ENCODE measurements around the gene SNHG17.
A peak's percentile ranks its signal among the peaks of the same experiment; 100 is the strongest.

SNHG17 gene

DNA sequence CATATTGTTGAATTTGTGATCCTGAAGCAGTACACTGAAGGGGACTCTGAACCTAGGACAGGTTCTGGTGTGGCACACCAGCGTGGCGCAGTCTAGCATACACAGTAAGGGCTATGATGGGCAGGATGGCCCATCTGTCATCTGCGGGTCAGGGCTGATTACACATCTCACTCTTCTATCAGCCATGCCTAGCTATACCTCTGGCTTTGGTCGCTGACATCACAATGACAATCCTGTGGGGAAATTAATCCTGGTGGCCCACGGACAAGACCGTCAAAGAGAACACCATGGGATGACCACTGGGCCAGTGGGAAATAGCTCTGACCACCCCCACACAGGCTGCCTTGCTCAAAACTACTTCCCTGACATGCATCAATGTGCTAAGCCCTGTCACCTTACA, 2.8 kb downstream of the SNHG17 start:
- H3K4me2 ChIP-seq = peak overlapping the region; percentile 96
- peak overlapping the region; percentile 29 for H3K4me3 ChIP-seq

GRCh38 chr20:38430679-38431325, 4.3 kb downstream of the SNHG17 start:
- no peak overlapping the region for H3K27ac ChIP-seq
- no peaks in the 10 kb centered on the region for H3K27me3 ChIP-seq
- no peak overlapping the region for H3K9ac ChIP-seq
- H4K20me1 ChIP-seq = peaks cover 88% of the 10 kb centered on the region
- H3K4me3 ChIP-seq = 0 out of 2 replicates have a peak overlapping the region, but pooled peaks have one; percentile 29
- H3K4me2 ChIP-seq = peak overlapping the region; percentile 96
- H3K9me3 ChIP-seq = peaks cover 16% of the 10 kb centered on the region; the same call in 1 of the 2 replicates
- no peak for TF ChIP-seq Cebpa-rat (IDR thresholded peaks at IDR 0.05)
- peaks cover 83% of the 10 kb centered on the region for H3K36me3 ChIP-seq
- H3K4me1 ChIP-seq = peaks cover 37% of the 10 kb centered on the region

More for the DNA sequence above, 2.8 kb downstream of the SNHG17 start:
- Histone ChIP-seq H3K4me1 (peaks cover 37% of the 10 kb centered on the region), H3K27ac (no peak overlapping the region), H3K36me3 (peaks cover 68% of the 10 kb centered on the region), H3K27me3 (no peaks in the 10 kb centered on the region), H3K9me3 (peaks cover 16% of the 10 kb centered on the region; the same call in 1 of the 2 replicates), H4K20me1 (peaks cover 73% of the 10 kb centered on the region), H3K9ac (0 out of 2 replicates have a peak overlapping the region, but pooled peaks have one; percentile 15)
- no peak for TF ChIP-seq Cebpa-rat (IDR thresholded peaks at IDR 0.05)

DNA sequence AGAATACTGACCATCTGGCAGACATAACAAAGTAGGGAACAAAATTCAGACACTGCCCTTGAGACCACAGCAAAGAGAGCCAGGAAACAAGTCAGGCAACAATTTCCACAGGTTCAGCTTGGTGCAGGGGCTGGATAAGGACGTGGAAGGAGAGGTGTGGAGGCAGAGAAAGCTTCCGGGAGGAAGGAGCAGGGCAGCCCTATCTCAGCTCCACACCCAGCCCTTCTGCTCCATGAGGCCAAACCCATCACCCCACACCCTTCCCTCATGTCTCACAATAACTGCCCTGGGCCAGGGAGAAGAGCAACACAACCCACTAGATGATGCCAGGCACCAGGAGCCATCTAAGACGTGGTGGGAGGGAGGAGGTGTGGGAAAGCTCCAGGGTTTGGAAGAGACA, 5.8 kb downstream of the SNHG17 start:
- peaks cover 98% of the 10 kb centered on the region for H3K36me3 ChIP-seq
- no peaks in the 10 kb centered on the region; the same call in 1 of the 2 replicates for H3K27me3 ChIP-seq
- peaks cover 100% of the 10 kb centered on the region for H4K20me1 ChIP-seq
- no peak overlapping the region for H3K9ac ChIP-seq
- H3K4me2 ChIP-seq = no peak overlapping the region
- H3K4me3 ChIP-seq = no peak overlapping the region
- peaks cover 49% of the 10 kb centered on the region for H3K4me1 ChIP-seq
- no peak for TF ChIP-seq Cebpa-rat (IDR thresholded peaks at IDR 0.05)
- no peak overlapping the region for H3K27ac ChIP-seq
- H3K9me3 ChIP-seq = peaks cover 16% of the 10 kb centered on the region; the same call in 1 of the 2 replicates

- peaks cover 16% of the 10 kb centered on the region; the same call in 1 of the 2 replicates for H3K9me3 ChIP-seq
- H3K9ac ChIP-seq = no peak overlapping the region
- peaks cover 100% of the 10 kb centered on the region for H4K20me1 ChIP-seq
- H3K4me1 ChIP-seq = peaks cover 50% of the 10 kb centered on the region
- no peak overlapping the region for H3K4me3 ChIP-seq
- H3K4me2 ChIP-seq = no peak overlapping the region
- peaks cover 100% of the 10 kb centered on the region for H3K36me3 ChIP-seq
- TF ChIP-seq Cebpa-rat (IDR thresholded peaks at IDR 0.05) = no peak
- no peaks in the 10 kb centered on the region; the same call in 1 of the 2 replicates for H3K27me3 ChIP-seq
- no peak overlapping the region for H3K27ac ChIP-seq
Observed at GRCh38 chr20:38428800-38429199, 6.3 kb downstream of the SNHG17 start.

DNA sequence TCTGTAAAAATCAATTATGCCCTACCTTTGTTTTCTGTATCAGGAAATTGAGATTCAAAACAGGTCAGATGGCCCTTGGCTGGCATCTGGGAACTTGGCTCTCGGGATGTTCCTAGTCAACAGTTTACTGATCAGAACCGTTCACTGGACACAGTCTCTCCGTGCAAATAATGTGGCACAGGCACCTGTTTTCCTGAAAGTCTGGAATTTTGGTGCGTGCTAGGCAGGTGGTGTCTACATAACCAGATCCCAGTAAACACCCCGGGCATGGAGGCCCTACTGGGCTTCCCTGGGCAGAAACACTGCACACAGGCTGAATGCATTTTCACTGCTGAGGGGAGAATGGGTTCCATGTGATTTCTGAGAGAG, 7.5 kb downstream of the SNHG17 start:
- Histone ChIP-seq H3K9ac (no peak overlapping the region), H3K4me1 (peaks cover 50% of the 10 kb centered on the region), H3K4me3 (no peak overlapping the region), H4K20me1 (peaks cover 100% of the 10 kb centered on the region), H3K9me3 (peaks cover 14% of the 10 kb centered on the region; the same call in 1 of the 2 replicates), H3K4me2 (no peak overlapping the region), H3K27ac (no peak overlapping the region), H3K27me3 (no peaks in the 10 kb centered on the region; the same call in 1 of the 2 replicates), H3K36me3 (peaks cover 100% of the 10 kb centered on the region)
- TF ChIP-seq Cebpa-rat (IDR thresholded peaks at IDR 0.05) = no peak

DNA sequence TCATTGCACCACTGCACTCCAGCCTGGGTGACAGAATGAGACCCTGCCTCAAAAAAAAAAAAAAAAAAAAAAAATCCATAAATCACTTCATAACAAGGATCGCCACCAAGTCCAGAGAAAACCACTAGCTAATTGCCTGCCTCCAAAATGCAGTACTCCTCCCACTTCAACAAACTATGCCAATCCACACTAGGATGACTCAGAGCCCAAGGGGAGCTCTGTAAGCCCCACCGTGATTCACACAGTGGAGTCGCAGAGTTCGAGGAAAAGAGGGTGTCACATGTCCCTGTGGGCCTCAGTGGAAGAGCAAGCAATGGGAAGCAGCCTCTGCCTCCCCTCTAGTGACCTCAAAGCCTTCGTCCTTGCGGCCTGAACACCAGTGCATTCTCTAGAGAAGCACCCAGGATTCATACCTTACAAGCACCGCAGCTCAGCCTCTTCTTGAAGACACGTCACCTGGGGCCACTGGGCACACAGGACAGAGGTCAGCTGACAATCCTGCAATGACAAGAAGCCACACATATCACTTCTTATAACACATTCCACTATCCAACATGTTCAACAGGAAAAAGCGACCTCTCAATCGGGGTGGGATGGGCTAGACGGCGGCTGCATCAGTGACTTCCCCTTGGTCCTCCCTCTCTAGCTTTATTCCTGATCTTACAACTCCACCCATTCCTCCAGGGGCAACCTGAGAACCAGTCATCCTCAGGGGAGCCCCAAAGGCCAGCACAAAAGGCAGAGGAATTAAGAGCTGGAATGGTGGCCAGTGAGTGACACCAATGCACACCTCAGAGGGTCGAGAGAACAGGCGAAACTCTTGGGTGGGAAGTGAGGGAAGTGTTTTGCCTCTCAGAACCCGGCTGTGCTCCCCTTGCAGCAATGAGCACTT, 8.9 kb downstream of the SNHG17 start:
- Histone ChIP-seq H3K4me3 (no peak overlapping the region), H3K9me3 (0 out of 2 replicates have a peak, but pooled peaks cover under 1% of the 10 kb centered on the region), H3K27ac (no peak overlapping the region), H3K27me3 (no peaks in the 10 kb centered on the region; the same call in 1 of the 2 replicates), H3K4me1 (peaks cover 50% of the 10 kb centered on the region), H3K4me2 (no peak overlapping the region), H3K9ac (no peak overlapping the region), H3K36me3 (peaks cover 100% of the 10 kb centered on the region), H4K20me1 (peaks cover 100% of the 10 kb centered on the region)
- no peak for TF ChIP-seq Cebpa-rat (IDR thresholded peaks at IDR 0.05)

DNA sequence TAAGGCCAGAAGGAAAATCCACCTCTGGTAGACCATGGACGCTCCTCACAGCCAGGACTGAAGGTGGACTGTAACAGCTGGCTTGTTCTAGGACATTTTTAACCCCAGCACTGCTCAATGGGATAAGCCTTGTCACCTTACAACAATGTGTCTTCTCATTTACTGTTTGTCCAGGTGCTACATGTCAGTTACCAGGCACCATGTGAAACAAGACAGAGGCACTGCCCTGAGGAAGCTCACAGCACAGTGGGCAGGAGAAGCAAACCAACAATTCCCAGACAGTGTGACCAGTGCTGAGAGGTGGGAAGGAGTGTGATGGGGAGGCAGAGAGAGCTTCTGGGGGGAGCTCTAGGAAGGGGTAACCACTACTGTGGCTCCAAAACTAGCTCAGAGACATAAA, 10.7 kb downstream of the SNHG17 start:
- peaks cover 42% of the 10 kb centered on the region for H3K4me1 ChIP-seq
- H3K4me2 ChIP-seq = peak overlapping the region; percentile 17; the same call in 1 of the 2 replicates
- no peak overlapping the region for H3K9ac ChIP-seq
- TF ChIP-seq Cebpa-rat (IDR thresholded peaks at IDR 0.05) = no peak
- peaks cover 100% of the 10 kb centered on the region for H3K36me3 ChIP-seq
- H3K27me3 ChIP-seq = no peaks in the 10 kb centered on the region; the same call in 1 of the 2 replicates
- no peaks in the 10 kb centered on the region for H3K9me3 ChIP-seq
- peaks cover 100% of the 10 kb centered on the region for H4K20me1 ChIP-seq
- H3K4me3 ChIP-seq = no peak overlapping the region
- H3K27ac ChIP-seq = no peak overlapping the region

DNA sequence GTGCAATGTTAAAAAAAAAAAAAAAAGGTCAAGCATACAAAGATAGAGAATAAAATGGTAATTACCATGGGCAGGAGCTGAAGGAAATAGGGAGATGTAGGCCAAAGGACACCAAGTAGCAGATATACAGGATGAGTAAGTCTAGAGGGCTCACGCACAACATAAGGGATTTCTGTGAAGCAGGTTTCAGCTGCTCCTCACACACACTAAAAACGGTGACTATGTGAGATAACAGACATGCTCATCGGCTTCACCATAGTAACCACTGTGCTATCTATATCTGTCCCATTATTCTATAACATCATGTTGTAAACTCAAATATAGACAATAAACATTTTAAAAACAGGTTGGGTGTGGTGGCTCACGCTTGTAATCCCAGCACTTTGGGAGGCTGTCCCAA, 11.6 kb downstream of the SNHG17 start:
- Histone ChIP-seq H3K36me3 (peaks cover 100% of the 10 kb centered on the region), H3K9me3 (no peaks in the 10 kb centered on the region), H3K27me3 (no peaks in the 10 kb centered on the region; the same call in 1 of the 2 replicates), H4K20me1 (peaks cover 100% of the 10 kb centered on the region), H3K4me3 (no peak overlapping the region), H3K4me1 (peaks cover 42% of the 10 kb centered on the region), H3K27ac (no peak overlapping the region), H3K9ac (no peak overlapping the region), H3K4me2 (no peak overlapping the region)
- TF ChIP-seq Cebpa-rat (IDR thresholded peaks at IDR 0.05) = no peak

GRCh38 chr20:38421915-38422314, 13.2 kb downstream of the SNHG17 start:
- Histone ChIP-seq H4K20me1 (peaks cover 88% of the 10 kb centered on the region), H3K9me3 (no peaks in the 10 kb centered on the region), H3K9ac (no peak overlapping the region; the same call in 1 of the 2 replicates), H3K4me2 (peak overlapping the region; percentile 48), H3K36me3 (peaks cover 100% of the 10 kb centered on the region), H3K4me3 (no peak overlapping the region), H3K27ac (no peak overlapping the region), H3K27me3 (no peaks in the 10 kb centered on the region; the same call in 1 of the 2 replicates), H3K4me1 (peaks cover 42% of the 10 kb centered on the region)
- no peak for TF ChIP-seq Cebpa-rat (IDR thresholded peaks at IDR 0.05)
